ENCODE results near the gene CYP2E1. TPM values are rescaled to one million over a fixed set of nuclear protein-coding genes. Genes with fewer than 3 reads are reported as not detected.

CYP2E1 gene
- total RNA-seq, 1 experiment from 2014 or later, result 0.13 TPM

DNA sequence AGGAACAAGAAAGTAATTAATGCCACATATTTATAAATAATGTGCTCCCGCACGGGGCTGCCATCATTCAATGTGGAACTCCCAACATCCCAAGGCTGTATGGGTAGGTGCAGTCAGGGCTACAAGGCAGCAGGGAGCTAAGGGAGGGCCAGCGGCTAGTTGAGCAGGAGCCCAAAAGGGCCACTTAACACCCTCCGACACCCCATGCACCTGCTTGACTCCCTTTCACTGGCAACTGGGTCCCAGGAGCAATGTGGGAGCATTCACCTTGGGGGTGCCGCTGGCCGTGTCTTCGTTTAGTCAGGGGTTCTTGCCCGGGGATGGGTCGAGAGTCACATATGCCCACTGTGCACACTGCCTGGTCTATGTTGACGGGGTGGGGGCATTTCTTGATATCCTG, 45.5 kb upstream of the CYP2E1 start:
- Histone ChIP-seq H2BK20ac (ENCODE audit: low read depth, low read length, poor library complexity, severe bottlenecking) (no peak overlapping the region), H2AK5ac (ENCODE audit: insufficient read length, low read length) (no peak overlapping the region), H4K5ac (ENCODE audit: insufficient read length, low read depth, low read length) (no peak overlapping the region), H3K79me1 (ENCODE audit: insufficient read depth, low read depth, low read length, poor library complexity, severe bottlenecking) (no peaks in the 10 kb centered on the region), H2BK120ac (ENCODE audit: low read depth, low read length, poor library complexity, severe bottlenecking) (no peak overlapping the region), H2BK5ac (ENCODE audit: insufficient read length, low read length) (no peak overlapping the region), H3K27ac (ENCODE audit: insufficient read length, low read depth, low read length) (no peak overlapping the region), H3K56ac (ENCODE audit: insufficient read length, low read depth, low read length) (no peak overlapping the region), H3K9me3 (ENCODE audit: control insufficient read depth, low read depth, low read length) (peaks cover 23% of the 10 kb centered on the region), H2BK12ac (ENCODE audit: insufficient read length, low read depth, low read length) (no peak overlapping the region), H3K23ac (ENCODE audit: insufficient read length, low read depth, low read length) (no peak overlapping the region), H3K27me3 (ENCODE audit: insufficient read depth, low read length) (no peaks in the 10 kb centered on the region), H3K4ac (ENCODE audit: low read depth, low read length) (no peak overlapping the region), H4K20me1 (ENCODE audit: control insufficient read depth, insufficient read depth, insufficient read length) (no peaks in the 10 kb centered on the region), H2BK15ac (ENCODE audit: low read depth, low read length) (no peak overlapping the region), H3K9ac (ENCODE audit: extremely low read depth, insufficient read length, low read length) (no peak overlapping the region), H4K91ac (ENCODE audit: insufficient read length, low read depth, low read length) (no peak overlapping the region), H3K18ac (ENCODE audit: insufficient read length, low read depth, low read length) (no peak overlapping the region), H3K23me2 (ENCODE audit: insufficient read length, low read depth, low read length, poor library complexity, severe bottlenecking) (no peaks in the 10 kb centered on the region), H3K4me1 (ENCODE audit: insufficient read depth, low read length) (no peaks in the 10 kb centered on the region), H2AFZ (ENCODE audit: low read length) (no peak overlapping the region), H3T11ph (ENCODE audit: low read length) (no peak overlapping the region), H3K14ac (ENCODE audit: insufficient read depth, low read length) (no peak overlapping the region), H4K8ac (replicated peaks; ENCODE audit: insufficient read length, low read depth, low read length) (no peak overlapping the region), H3K79me2 (ENCODE audit: insufficient read depth, low read length) (no peaks in the 10 kb centered on the region), H3K4me2 (ENCODE audit: insufficient read depth, insufficient read length, low read length) (no peak overlapping the region)
- TF ChIP-seq, protein P1, sequence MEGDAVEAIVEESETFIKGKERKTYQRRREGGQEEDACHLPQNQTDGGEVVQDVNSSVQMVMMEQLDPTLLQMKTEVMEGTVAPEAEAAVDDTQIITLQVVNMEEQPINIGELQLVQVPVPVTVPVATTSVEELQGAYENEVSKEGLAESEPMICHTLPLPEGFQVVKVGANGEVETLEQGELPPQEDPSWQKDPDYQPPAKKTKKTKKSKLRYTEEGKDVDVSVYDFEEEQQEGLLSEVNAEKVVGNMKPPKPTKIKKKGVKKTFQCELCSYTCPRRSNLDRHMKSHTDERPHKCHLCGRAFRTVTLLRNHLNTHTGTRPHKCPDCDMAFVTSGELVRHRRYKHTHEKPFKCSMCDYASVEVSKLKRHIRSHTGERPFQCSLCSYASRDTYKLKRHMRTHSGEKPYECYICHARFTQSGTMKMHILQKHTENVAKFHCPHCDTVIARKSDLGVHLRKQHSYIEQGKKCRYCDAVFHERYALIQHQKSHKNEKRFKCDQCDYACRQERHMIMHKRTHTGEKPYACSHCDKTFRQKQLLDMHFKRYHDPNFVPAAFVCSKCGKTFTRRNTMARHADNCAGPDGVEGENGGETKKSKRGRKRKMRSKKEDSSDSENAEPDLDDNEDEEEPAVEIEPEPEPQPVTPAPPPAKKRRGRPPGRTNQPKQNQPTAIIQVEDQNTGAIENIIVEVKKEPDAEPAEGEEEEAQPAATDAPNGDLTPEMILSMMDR (conservative IDR thresholded peaks at IDR 0.05), result no peak
- WGBS (ENCODE audit: extremely low coverage, insufficient read length, low lambda C conversion rate), result no CpG with 5 or more reads among the region's 10 CpGs
- Mint-ChIP-seq H3K4me1 (no peaks in the 10 kb centered on the region), H3K4me3 (no peak overlapping the region), H3K9me3 (peaks cover 54 to 60% of the 10 kb centered on the region in 2 experiments), H3K36me3 (ENCODE audit: insufficient read depth in 1 of 3, low read depth in 3 of 3) (peaks cover 0 to 10% (median 1%) of the 10 kb centered on the region in 3 experiments; a peak in 5 of 7 replicates), H3K27me3 (ENCODE audit: low read depth) (peaks cover 3% of the 10 kb centered on the region; the same call in 1 of the 2 replicates), H3K27ac (no peak overlapping the region)
- DNase-seq, result no peak
